ENCODE data around the gene PITRM1. TPM values are rescaled to one million over a fixed set of nuclear protein-coding genes. Genes with fewer than 3 reads are reported as not detected.
"Not testable (repeated sequence)": the region's sequence is repeated elsewhere in the genome, so short reads cannot be mapped to it uniquely, and the experiment has no call there.

PITRM1 gene
- total RNA-seq, 1 experiment from 2014 or later: 83.5 TPM

GRCh38 chr10:3220853-3221252 is 48.3 kb upstream of the PITRM1 start:
- TF ChIP-seq EZH2 (IDR thresholded peaks at IDR 0.05; ENCODE audit: borderline replicate concordance, low read depth, low read length, poor library complexity, severe bottlenecking) (no peak), CTCF (conservative IDR thresholded peaks at IDR 0.05; ENCODE audit: low read depth, low read length) (no peak)
- Histone ChIP-seq H3K4me3 (ENCODE audit: low read depth, low read length, poor library complexity, severe bottlenecking) (no peak overlapping the region), H3K27me3 (replicated peaks; ENCODE audit: insufficient read depth, low read depth, low read length, poor library complexity) (no peaks in the 10 kb centered on the region), H3K36me3 (ENCODE audit: insufficient read depth, low read length, poor library complexity, severe bottlenecking) (no peaks in the 10 kb centered on the region), H3K9me3 (ENCODE audit: low read depth, low read length, poor library complexity, severe bottlenecking) (no peaks in the 10 kb centered on the region), H3K4me1 (ENCODE audit: insufficient read depth, low read length, poor library complexity, severe bottlenecking) (no peaks in the 10 kb centered on the region), H3K27ac (ENCODE audit: low read depth, low read length, poor library complexity, severe bottlenecking) (no peak overlapping the region)
- DNase-seq (ENCODE audit: low spot score): no peak
- CTCF ChIA-PET: no interaction called here
- intact Hi-C loops (cut with micrococcal nuclease; ENCODE audit: unreplicated experiment): no loop called here
- POLR2A ChIA-PET (ENCODE audit: low non-redundant PET): no interaction called here
- no TSS peak for BruUV-seq (replicated peaks)

GRCh38 chr10:3219021-3219628 is 46.5 kb upstream of the PITRM1 start:
- H3K27me3 ChIP-seq (replicated peaks; ENCODE audit: insufficient read depth, low read depth, low read length, poor library complexity); H3K27ac ChIP-seq (ENCODE audit: low read depth, low read length, poor library complexity, severe bottlenecking); POLR2A ChIA-PET (ENCODE audit: low non-redundant PET); H3K4me3 ChIP-seq (ENCODE audit: low read depth, low read length, poor library complexity, severe bottlenecking); intact Hi-C loops (cut with micrococcal nuclease; ENCODE audit: unreplicated experiment); H3K9me3 ChIP-seq (ENCODE audit: low read depth, low read length, poor library complexity, severe bottlenecking); H3K36me3 ChIP-seq (ENCODE audit: insufficient read depth, low read length, poor library complexity, severe bottlenecking); H3K4me1 ChIP-seq (ENCODE audit: insufficient read depth, low read length, poor library complexity, severe bottlenecking); BruUV-seq (replicated peaks); CTCF ChIA-PET; DNase-seq (ENCODE audit: low spot score): not testable (repeated sequence)

- ChIA-PET POLR2A (ENCODE audit: low non-redundant PET) (no interaction called here), CTCF (no interaction called here)
- Histone ChIP-seq H3K4me3 (ENCODE audit: low read depth, low read length, poor library complexity, severe bottlenecking) (no peak overlapping the region), H3K27ac (ENCODE audit: low read depth, low read length, poor library complexity, severe bottlenecking) (no peak overlapping the region), H3K36me3 (ENCODE audit: insufficient read depth, low read length, poor library complexity, severe bottlenecking) (no peaks in the 10 kb centered on the region), H3K27me3 (replicated peaks; ENCODE audit: insufficient read depth, low read depth, low read length, poor library complexity) (no peaks in the 10 kb centered on the region), H3K9me3 (ENCODE audit: low read depth, low read length, poor library complexity, severe bottlenecking) (no peaks in the 10 kb centered on the region), H3K4me1 (ENCODE audit: insufficient read depth, low read length, poor library complexity, severe bottlenecking) (no peaks in the 10 kb centered on the region)
- no peak for DNase-seq (ENCODE audit: low spot score)
- no TSS peak for BruUV-seq (replicated peaks)
- intact Hi-C loops (cut with micrococcal nuclease; ENCODE audit: unreplicated experiment): no loop called here
- TF ChIP-seq EZH2 (IDR thresholded peaks at IDR 0.05; ENCODE audit: borderline replicate concordance, low read depth, low read length, poor library complexity, severe bottlenecking) (no peak), CTCF (conservative IDR thresholded peaks at IDR 0.05; ENCODE audit: low read depth, low read length) (no peak)
Observed at GRCh38 chr10:3217853-3218252, 45.3 kb upstream of the PITRM1 start.

GRCh38 chr10:3217301-3217700 is 44.7 kb upstream of the PITRM1 start:
- no peak overlapping the region for H3K4me3 ChIP-seq (ENCODE audit: low read depth, low read length, poor library complexity, severe bottlenecking)
- no TSS peak for BruUV-seq (replicated peaks)
- ChIA-PET POLR2A (ENCODE audit: low non-redundant PET) (no interaction called here), CTCF (no interaction called here)
- TF ChIP-seq CTCF (conservative IDR thresholded peaks at IDR 0.05; ENCODE audit: low read depth, low read length): no peak
- no peak for TF ChIP-seq EZH2 (IDR thresholded peaks at IDR 0.05; ENCODE audit: borderline replicate concordance, low read depth, low read length, poor library complexity, severe bottlenecking)
- intact Hi-C loops (cut with micrococcal nuclease; ENCODE audit: unreplicated experiment): no loop called here
- no peaks in the 10 kb centered on the region for H3K4me1 ChIP-seq (ENCODE audit: insufficient read depth, low read length, poor library complexity, severe bottlenecking)
- no peak for DNase-seq (ENCODE audit: low spot score)
- no peaks in the 10 kb centered on the region for H3K27me3 ChIP-seq (replicated peaks; ENCODE audit: insufficient read depth, low read depth, low read length, poor library complexity)
- no peak overlapping the region for H3K27ac ChIP-seq (ENCODE audit: low read depth, low read length, poor library complexity, severe bottlenecking)
- H3K36me3 ChIP-seq (ENCODE audit: insufficient read depth, low read length, poor library complexity, severe bottlenecking): no peaks in the 10 kb centered on the region
- no peaks in the 10 kb centered on the region for H3K9me3 ChIP-seq (ENCODE audit: low read depth, low read length, poor library complexity, severe bottlenecking)
